ENCODE results near the gene SELENOV.

- no peak for TF ChIP-seq CTCF (IDR thresholded peaks at IDR 0.05)
- TF ChIP-seq EP300 (IDR thresholded peaks at IDR 0.05) = no peak
- no peak for TF ChIP-seq POLR2A (IDR thresholded peaks at IDR 0.05)
Measured at GRCh38 chr19:39471756-39472536, 43.0 kb upstream of the SELENOV start.
